Central memory CD8-positive, alpha-beta T cell (primary cell): Measurements from ENCODE around the gene ATG10.
"Not testable (repeated sequence)": the region's sequence is repeated elsewhere in the genome, so short reads cannot be mapped to it uniquely, and the experiment has no call there.

Experiments used
- ATAC-seq: fragments of 150-1000 bp; cut with Tn5 transposase; replicated peaks from 2 replicates; pipeline ENCODE4 v1.10.0; 2022; ENCODE audit warnings: mild to moderate bottlenecking, moderate FRiP score, moderate number of reproducible peaks; ENCODE audit not compliant: poor library complexity, severe bottlenecking; ENCODE audit errors: extremely low read depth
- DNase-seq, 2 donors: peaks; one replicate each; pipeline ENCODE4 v3.0.0; 2021; ENCODE audit warnings: low spot score in 2 of 2
- H3K27ac Mint-ChIP-seq: one replicate; pipeline ENCODE4 v1.8.0; 2022; ENCODE audit warnings: low read depth, mild to moderate bottlenecking, moderate library complexity, mixed read lengths
- H3K27me3 Mint-ChIP-seq: one replicate; pipeline ENCODE4 v1.8.0; 2022; ENCODE audit warnings: mixed read lengths
- H3K36me3 Mint-ChIP-seq: one replicate; pipeline ENCODE4 v1.8.0; 2022; ENCODE audit warnings: mild to moderate bottlenecking, moderate library complexity, mixed read lengths; ENCODE audit not compliant: insufficient read depth
- H3K4me1 Mint-ChIP-seq: one replicate; pipeline ENCODE4 v1.8.0; 2022; ENCODE audit warnings: mixed read lengths
- H3K4me3 Mint-ChIP-seq: one replicate; pipeline ENCODE4 v1.8.0; 2022; ENCODE audit warnings: mild to moderate bottlenecking, moderate library complexity, mixed read lengths
- H3K9me3 Mint-ChIP-seq: one replicate; pipeline ENCODE4 v1.8.0; 2022; ENCODE audit warnings: mixed read lengths

Gene ATG10

DNA sequence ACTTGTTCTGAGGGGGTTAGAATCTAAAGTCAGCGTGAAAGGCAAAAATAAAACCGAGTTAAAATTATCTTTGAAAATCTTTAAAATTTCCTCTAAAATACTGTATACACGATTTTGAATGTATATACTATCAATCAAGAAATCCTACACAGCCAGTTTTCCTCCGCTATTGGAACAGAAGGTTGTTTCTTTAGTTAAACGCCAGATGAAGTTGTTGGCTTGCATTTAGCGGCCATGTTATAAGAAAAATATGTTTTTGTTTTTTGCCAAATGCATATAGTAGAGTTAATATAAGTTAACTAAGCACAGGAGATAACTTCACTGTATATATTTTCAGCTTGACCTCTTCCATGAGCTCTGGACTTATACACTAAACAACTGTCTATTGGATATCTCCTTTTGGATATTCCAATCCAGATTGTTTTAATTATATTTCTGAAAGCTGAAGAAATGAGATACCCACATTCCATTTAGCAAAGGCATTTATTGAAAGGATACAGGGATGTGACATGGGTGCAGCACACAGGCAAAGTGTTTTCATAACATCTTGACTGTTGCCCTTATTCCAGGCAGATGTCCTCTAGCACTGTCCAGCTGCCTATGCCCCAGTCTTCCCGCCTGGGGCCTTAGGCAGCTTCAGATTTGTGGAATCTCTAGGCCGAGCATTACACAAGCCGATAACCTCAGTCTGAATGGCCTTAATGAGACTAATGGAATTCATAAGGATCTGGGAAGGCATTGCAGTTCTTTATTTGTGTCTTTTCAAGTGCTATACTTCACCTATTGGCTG is 10.0 kb upstream of the ATG10 start:
- H3K4me1 Mint-ChIP-seq: no peaks in the 10 kb centered on the region
- H3K9me3 Mint-ChIP-seq: no peaks in the 10 kb centered on the region
- H3K27me3 Mint-ChIP-seq: peaks cover 11% of the 10 kb centered on the region
- H3K27ac Mint-ChIP-seq: no peak overlapping the region
- H3K4me3 Mint-ChIP-seq: no peak overlapping the region
- DNase-seq: no peak
- H3K36me3 Mint-ChIP-seq: no peaks in the 10 kb centered on the region
- ATAC-seq: no peak

DNA sequence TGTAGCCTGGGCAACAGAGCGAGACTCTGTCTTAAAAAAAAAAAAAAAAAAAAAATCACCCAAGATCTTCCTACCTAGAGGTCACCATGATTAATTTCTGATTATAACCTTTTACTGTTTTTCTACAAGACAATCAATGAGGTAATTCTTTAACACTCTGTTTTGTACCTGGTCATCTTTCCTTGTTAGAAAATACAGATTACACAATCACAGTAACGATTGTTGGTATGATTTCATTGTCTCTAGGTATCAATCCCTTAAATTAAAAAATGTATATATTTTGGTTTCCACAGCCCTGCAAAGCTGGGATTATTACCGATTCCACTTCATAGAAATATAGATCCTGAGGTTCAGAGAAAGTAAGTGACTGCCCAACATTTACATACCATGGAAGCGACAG is 8.3 kb upstream of the ATG10 start:
- no peak for DNase-seq
- Mint-ChIP-seq H3K4me3 (no peak overlapping the region), H3K4me1 (no peaks in the 10 kb centered on the region), H3K27me3 (peaks cover 11% of the 10 kb centered on the region), H3K36me3 (no peaks in the 10 kb centered on the region), H3K27ac (no peak overlapping the region), H3K9me3 (no peaks in the 10 kb centered on the region)
- ATAC-seq: no peak

DNA sequence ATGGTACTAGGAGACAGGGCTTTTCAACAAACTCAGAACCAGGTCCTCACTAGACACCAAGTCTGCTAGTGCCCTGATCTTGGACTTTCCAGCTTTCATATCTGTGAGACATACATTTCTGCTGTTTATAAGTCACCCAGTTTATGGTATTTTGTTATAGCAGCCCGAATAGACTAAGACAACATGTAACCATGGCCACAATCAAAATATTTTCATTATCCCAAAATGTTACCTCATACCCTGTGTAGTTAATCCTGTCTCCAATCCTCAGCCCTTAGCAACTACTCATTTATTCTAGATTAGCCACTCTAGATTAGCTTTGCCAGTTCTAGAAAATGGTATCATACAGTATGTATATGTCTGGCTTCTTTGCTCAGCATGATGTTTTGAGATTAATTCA is 6.3 kb upstream of the ATG10 start:
- H3K36me3 Mint-ChIP-seq: no peaks in the 10 kb centered on the region
- no peak overlapping the region for H3K27ac Mint-ChIP-seq
- ATAC-seq: no peak
- H3K4me3 Mint-ChIP-seq: no peak overlapping the region
- DNase-seq: no peak
- no peaks in the 10 kb centered on the region for H3K9me3 Mint-ChIP-seq
- H3K4me1 Mint-ChIP-seq: no peaks in the 10 kb centered on the region
- peaks cover 11% of the 10 kb centered on the region for H3K27me3 Mint-ChIP-seq

DNA sequence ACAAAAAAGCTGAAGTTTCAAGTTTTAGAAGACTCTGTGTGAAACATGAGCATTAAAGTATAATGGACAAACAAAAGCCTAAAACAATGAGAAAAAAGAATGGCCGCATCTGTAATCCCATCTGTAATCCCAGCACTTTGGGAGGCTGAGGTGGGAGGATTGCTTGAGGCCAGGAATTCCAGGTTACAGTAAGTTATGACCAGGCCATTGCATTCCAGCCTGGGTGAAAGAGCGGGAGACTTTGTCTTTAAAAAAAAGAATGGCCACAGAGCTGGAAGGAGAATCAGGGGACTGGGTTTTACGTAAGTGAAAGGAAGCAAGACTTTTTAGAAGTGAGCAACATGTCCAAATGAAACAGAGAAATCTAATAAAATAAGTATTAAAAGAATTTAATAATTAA is 2.6 kb upstream of the ATG10 start:
- DNase-seq: no peak
- H3K4me1 Mint-ChIP-seq: peaks cover 13% of the 10 kb centered on the region
- peaks cover 5% of the 10 kb centered on the region for H3K36me3 Mint-ChIP-seq
- no peak overlapping the region for H3K4me3 Mint-ChIP-seq
- H3K27ac Mint-ChIP-seq: no peak overlapping the region
- no peaks in the 10 kb centered on the region for H3K9me3 Mint-ChIP-seq
- H3K27me3 Mint-ChIP-seq: no peaks in the 10 kb centered on the region
- no peak for ATAC-seq

DNA sequence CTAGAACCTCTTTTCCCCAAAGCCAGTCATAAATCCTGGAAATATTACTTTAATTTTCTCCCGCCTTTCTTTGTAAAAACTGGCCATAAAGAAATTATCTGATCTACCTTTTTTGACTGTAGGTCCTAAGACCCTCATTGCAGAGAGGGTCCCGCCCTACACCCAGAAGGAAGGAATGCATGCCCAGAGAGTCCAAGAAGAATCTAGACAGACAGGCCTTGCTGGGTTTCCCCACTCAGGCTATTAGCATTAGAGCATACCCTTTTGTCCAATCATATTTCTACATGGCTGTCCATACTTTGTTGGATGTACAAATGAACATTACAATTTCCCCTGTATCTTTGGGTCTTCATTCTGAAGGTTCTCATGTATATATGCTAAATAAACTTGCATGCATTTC is 1.9 kb upstream of the ATG10 start:
- no peak overlapping the region for H3K27ac Mint-ChIP-seq
- ATAC-seq (no peak), DNase-seq (no peak)
- H3K4me3 Mint-ChIP-seq: no peak overlapping the region
- H3K9me3 Mint-ChIP-seq: no peaks in the 10 kb centered on the region
- peaks cover 19% of the 10 kb centered on the region for H3K4me1 Mint-ChIP-seq
- H3K36me3 Mint-ChIP-seq: peaks cover 7% of the 10 kb centered on the region
- no peaks in the 10 kb centered on the region for H3K27me3 Mint-ChIP-seq

DNA sequence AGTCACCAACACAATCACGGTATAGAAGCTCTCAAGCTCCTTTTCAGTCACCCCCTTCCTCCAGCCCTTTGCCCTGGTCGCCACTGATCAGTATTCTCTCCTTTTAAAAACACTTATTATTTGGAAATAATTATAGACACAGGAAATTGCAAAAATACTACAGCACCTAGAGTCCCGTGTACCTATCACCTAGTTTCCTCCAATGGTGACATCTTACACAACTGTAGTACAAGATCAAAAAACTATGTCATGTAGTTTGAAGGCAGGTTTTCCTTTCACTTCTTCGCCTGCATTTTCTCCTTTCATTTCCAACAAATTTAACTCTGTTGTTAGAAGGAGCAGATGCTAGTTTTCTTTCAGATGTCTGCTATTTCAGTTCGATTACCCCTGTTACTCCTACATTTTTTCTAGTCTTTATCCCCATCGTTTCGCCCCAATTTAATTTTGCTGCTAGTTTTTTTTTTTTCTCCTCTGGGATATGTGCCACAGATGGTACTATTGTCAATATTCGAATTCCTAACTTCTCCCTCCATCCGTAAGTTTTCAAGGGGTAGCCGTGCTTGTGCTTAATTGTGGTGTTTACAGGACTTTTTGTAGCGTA is 612 bp upstream of the ATG10 start:
- Mint-ChIP-seq H3K4me1 (peaks cover 20% of the 10 kb centered on the region), H3K27ac (peak overlapping the region; percentile 100), H3K36me3 (peaks cover 7% of the 10 kb centered on the region), H3K9me3 (no peaks in the 10 kb centered on the region), H3K4me3 (peak overlapping the region; percentile 98), H3K27me3 (no peaks in the 10 kb centered on the region)
- no peak for DNase-seq
- peak; percentile 61 for ATAC-seq

DNA sequence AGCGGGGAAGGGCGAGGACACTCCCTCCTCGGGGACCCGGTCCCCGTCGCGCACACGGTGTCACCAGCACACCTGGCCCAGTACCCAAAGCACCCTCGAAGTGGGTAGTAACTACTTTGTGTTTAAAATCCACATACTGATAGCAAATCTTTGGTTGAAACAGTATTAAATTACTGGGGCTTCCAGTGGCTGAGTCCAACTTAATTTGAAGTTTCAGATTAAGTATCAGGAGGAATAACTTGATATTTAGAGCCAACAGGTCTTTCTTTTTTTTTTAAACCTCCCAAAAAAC is 615 bp downstream of the ATG10 start:
- Mint-ChIP-seq H3K27ac (peak overlapping the region; percentile 23), H3K4me1 (peaks cover 20% of the 10 kb centered on the region), H3K36me3 (peaks cover 7% of the 10 kb centered on the region), H3K27me3 (no peaks in the 10 kb centered on the region), H3K4me3 (peak overlapping the region; percentile 98), H3K9me3 (no peaks in the 10 kb centered on the region)
- DNase-seq: no peak
- no peak for ATAC-seq

DNA sequence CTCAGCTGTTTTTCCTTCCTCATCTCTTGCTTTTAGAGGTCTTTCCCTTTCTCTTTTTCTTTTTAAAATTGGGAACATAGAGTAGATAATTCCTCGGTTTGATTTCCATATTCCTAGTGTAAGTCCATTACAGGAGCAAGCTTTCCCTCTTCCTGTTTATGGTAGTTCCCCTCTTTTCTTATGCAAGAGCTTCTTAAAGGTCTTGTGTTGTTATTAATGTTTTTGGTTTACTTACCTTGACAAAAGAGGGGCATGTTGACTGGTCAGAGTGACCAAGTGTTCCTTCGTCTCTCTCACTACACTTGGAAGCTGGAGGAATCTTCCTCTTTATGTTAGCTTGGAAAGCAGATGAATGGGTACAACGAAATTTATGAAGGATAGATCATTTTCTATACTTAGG is 8.3 kb downstream of the ATG10 start:
- H3K9me3 Mint-ChIP-seq: no peaks in the 10 kb centered on the region
- no peak overlapping the region for H3K4me3 Mint-ChIP-seq
- no peaks in the 10 kb centered on the region for H3K27me3 Mint-ChIP-seq
- H3K36me3 Mint-ChIP-seq: peaks cover 13% of the 10 kb centered on the region
- DNase-seq (no peak), ATAC-seq (no peak)
- H3K4me1 Mint-ChIP-seq: peaks cover 8% of the 10 kb centered on the region
- no peak overlapping the region for H3K27ac Mint-ChIP-seq

DNA sequence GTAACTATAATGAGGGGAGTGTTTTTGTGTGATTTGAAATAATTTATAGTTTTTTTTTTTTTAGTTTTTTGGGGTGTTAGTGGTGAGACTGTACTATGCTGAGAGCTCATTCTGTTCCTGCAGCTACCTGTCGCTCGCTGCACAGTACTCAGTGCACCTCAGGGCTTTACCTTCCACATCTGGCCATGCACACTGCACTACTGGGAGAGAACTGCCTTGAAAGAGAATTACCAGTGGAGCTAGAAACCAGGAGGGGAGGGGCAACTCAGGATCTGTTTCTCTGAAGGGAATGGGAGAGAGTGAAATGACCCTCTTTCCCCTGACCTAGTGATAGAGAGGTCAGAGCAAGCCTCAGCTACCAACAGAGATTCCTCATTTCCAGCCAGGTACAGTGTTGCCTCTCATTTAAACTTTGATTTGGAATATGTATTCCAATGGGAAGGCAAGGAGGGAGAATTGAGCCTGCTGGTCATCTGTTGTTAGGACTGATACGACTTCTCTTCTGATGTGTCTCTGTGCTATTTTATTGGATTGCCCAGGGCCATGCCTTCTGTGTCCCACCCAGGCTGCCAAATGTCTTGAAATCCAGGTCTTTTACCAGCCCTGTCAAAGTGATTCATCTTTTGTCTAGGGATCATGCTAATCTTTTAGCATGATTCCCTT is 8.9 kb downstream of the ATG10 start:
- Mint-ChIP-seq H3K4me1 (peaks cover 8% of the 10 kb centered on the region), H3K4me3 (no peak overlapping the region), H3K9me3 (no peaks in the 10 kb centered on the region), H3K27me3 (no peaks in the 10 kb centered on the region), H3K36me3 (peaks cover 14% of the 10 kb centered on the region), H3K27ac (no peak overlapping the region)
- ATAC-seq (no peak), DNase-seq (no peak)

DNA sequence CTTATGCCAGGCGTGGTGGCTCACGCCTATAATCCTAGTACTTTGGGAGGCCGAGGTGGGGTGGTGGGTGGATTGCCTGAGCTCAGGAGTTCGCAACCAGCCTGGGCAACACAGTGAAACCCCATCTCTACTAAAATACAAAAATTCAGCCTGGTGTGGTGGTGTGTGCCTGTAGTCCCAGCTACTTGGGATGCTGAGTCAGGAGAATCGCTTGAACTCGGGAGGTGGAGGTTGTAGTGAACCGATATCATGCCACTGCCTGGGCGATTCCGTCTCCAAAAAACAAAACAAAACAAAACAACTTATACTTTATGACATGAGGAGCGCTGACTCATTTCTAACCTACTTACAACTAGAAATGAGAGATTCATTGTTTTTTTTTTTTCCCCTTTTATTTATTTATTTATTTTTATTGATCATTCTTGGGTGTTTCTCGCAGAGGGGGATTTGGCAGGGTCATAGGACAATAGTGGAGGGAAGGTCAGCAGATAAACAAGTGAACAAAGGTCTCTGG is 10.4 kb downstream of the ATG10 start:
- peaks cover 15% of the 10 kb centered on the region for H3K36me3 Mint-ChIP-seq
- DNase-seq, H3K4me3 Mint-ChIP-seq, H3K27me3 Mint-ChIP-seq, H3K27ac Mint-ChIP-seq, H3K9me3 Mint-ChIP-seq, ATAC-seq, H3K4me1 Mint-ChIP-seq: not testable (repeated sequence)

DNA sequence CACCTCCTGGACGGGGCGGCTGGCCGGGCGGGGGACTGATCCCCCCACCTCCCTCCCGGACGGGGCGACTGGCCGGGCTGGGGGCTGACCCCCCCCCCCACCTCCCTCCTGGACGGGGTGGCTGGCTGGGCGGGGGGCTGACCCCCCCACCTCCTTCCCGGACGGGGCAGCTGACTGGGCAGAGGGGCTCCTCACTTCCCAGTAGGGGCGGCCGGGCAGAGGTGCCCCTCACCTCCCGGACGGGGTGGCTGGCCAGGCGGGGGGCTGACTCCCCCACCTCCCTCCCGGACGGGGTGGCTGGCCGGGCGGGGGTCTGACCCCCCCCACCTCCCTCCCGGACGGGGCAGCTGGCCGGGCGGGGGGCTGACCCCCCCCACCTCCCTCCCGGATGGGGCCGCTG is 11.3 kb downstream of the ATG10 start:
- not testable (repeated sequence) for H3K4me1 Mint-ChIP-seq, H3K4me3 Mint-ChIP-seq, DNase-seq, ATAC-seq, H3K27ac Mint-ChIP-seq, H3K27me3 Mint-ChIP-seq, H3K9me3 Mint-ChIP-seq
- H3K36me3 Mint-ChIP-seq: peaks cover 11% of the 10 kb centered on the region

DNA sequence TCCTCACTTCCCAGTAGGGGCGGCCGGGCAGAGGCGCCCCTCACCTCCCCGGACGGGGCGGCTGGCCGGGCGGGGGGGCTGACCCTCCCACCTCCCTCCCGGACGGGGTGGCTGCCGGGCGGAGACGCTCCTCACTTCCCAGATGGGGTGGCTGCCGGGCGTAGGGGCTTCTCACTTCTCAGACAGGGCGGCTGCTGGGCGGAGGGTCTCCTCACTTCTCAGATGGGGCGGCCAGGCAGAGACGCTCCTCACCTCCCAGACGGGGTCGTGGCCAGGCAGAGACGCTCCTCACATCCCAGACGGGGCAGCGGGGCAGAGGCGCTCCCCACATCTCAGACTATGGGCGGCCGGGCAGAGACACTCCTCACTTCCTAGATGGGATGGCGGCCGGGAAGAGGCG is 11.7 kb downstream of the ATG10 start:
- H3K36me3 Mint-ChIP-seq: peaks cover 11% of the 10 kb centered on the region
- not testable (repeated sequence) for H3K4me3 Mint-ChIP-seq, DNase-seq, H3K9me3 Mint-ChIP-seq, H3K27me3 Mint-ChIP-seq, H3K4me1 Mint-ChIP-seq, ATAC-seq, H3K27ac Mint-ChIP-seq

DNA sequence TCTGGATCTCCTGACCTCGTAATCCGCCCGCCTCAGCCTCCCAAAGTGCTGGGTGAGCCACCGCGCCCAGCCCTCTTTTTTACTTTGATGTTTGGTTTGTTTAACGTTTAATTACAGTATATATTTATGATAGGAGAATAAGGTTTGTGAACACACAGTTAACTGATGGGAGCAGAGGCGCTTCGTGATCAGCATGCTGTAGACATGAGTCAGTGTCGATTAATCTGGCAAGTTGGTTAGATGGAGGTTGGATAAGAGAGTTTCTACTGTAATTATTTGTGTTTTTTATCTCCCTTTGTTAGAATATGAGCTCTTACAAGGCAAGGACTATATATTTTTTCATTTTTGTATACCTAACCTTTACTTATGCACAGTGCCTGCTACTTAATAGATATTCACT is 14.3 kb downstream of the ATG10 start:
- no peak for ATAC-seq

More for the DNA sequence above, 14.3 kb downstream of the ATG10 start:
- peaks cover 8% of the 10 kb centered on the region for H3K36me3 Mint-ChIP-seq
- H3K4me3 Mint-ChIP-seq: no peak overlapping the region
- H3K4me1 Mint-ChIP-seq: no peaks in the 10 kb centered on the region
- H3K9me3 Mint-ChIP-seq: no peaks in the 10 kb centered on the region
- no peak overlapping the region for H3K27ac Mint-ChIP-seq
- no peak for DNase-seq
- no peaks in the 10 kb centered on the region for H3K27me3 Mint-ChIP-seq
